Measurements from ENCODE around the gene ASTN2. TPM values are rescaled to one million over a fixed set of nuclear protein-coding genes. Genes with fewer than 3 reads are reported as not detected.

ASTN2 gene
- total and polyA plus RNA-seq, 2 donors (not counting 3 experiments of a cell fraction or from before 2014, with no cell fraction given): 1.0 to 1.9 TPM

- Histone ChIP-seq H3K9me3 (replicated peaks; ENCODE audit: control insufficient read depth, insufficient read depth, low read length) (no peaks in the 10 kb centered on the region), H3K27ac (ENCODE audit: insufficient read depth, low read depth, low read length) (no peak overlapping the region), H3K27me3 (ENCODE audit: control insufficient read depth in 2 of 2, insufficient read depth in 2 of 2, low read length in 2 of 2) (no peaks in the 10 kb centered on the region), H3K4me3 (replicated peaks in 1 of 3; ENCODE audit: insufficient read depth in 1 of 3, low read depth in 1 of 3, low read length in 3 of 3) (no peak overlapping the region), H3K79me2 (ENCODE audit: control insufficient read depth, insufficient read depth, low read length) (no peaks in the 10 kb centered on the region), H4K20me1 (replicated peaks; ENCODE audit: control insufficient read depth, extremely low read depth, insufficient read depth, low read length) (no peaks in the 10 kb centered on the region), H2AFZ (ENCODE audit: low read depth, low read length) (no peak overlapping the region), H3K9me1 (replicated peaks; ENCODE audit: control insufficient read depth, extremely low read depth, insufficient read depth, low read length) (no peaks in the 10 kb centered on the region), H3K4me1 (ENCODE audit: control insufficient read depth, extremely low read depth, insufficient read depth, low read length) (no peaks in the 10 kb centered on the region), H3K4me2 (ENCODE audit: insufficient read depth, low read length) (no peak overlapping the region), H3K36me3 (ENCODE audit: control insufficient read depth in 2 of 2, extremely low read depth in 1 of 2, insufficient read depth in 2 of 2, low read length in 2 of 2) (no peaks in the 10 kb centered on the region), H3K9ac (replicated peaks; ENCODE audit: extremely low read depth, insufficient read depth, low read length) (no peak overlapping the region)
- TF ChIP-seq, protein P1, sequence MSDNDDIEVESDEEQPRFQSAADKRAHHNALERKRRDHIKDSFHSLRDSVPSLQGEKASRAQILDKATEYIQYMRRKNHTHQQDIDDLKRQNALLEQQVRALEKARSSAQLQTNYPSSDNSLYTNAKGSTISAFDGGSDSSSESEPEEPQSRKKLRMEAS (IDR thresholded peaks at IDR 0.05; ENCODE audit: insufficient read depth, insufficient read length): no peak
- no peak for TF ChIP-seq POLR2A (IDR thresholded peaks at IDR 0.05; ENCODE audit: low read depth, low read length)
- no peak for TF ChIP-seq GATA2 (IDR thresholded peaks at IDR 0.05; ENCODE audit: insufficient read depth, insufficient read length, low read depth, low read length)
- dilution Hi-C loops (cut with MboI; ENCODE audit: extremely low pct_ligation_motif_present, low sequenced_read_pairs) (no loop called here), intact Hi-C loops (cut with micrococcal nuclease) (no loop called here)
- no TSS peak for BruUV-seq (replicated peaks)
- DNase-seq (ENCODE audit: low read depth, low spot score): no peak
- CTCF ChIA-PET: interaction anchor here (0.7 kb wide), 1 partner anchor 13 kb away, joined by 3 read pairs; no protein-coding TSS in a partner anchor
- FAIRE-seq: no peak
- POLR2A ChIA-PET: no interaction called here
These were observed 743.3 kb downstream of the ASTN2 start for GRCh38 chr9:116671605-116672004.

- Histone ChIP-seq H4K20me1 (replicated peaks; ENCODE audit: control insufficient read depth, extremely low read depth, insufficient read depth, low read length) (no peaks in the 10 kb centered on the region), H3K36me3 (ENCODE audit: control insufficient read depth in 2 of 2, extremely low read depth in 1 of 2, insufficient read depth in 2 of 2, low read length in 2 of 2) (no peaks in the 10 kb centered on the region), H3K4me1 (ENCODE audit: control insufficient read depth, extremely low read depth, insufficient read depth, low read length) (no peaks in the 10 kb centered on the region), H3K9me3 (replicated peaks; ENCODE audit: control insufficient read depth, insufficient read depth, low read length) (no peaks in the 10 kb centered on the region), H2AFZ (ENCODE audit: low read depth, low read length) (no peak overlapping the region), H3K9me1 (replicated peaks; ENCODE audit: control insufficient read depth, extremely low read depth, insufficient read depth, low read length) (no peaks in the 10 kb centered on the region), H3K9ac (replicated peaks; ENCODE audit: extremely low read depth, insufficient read depth, low read length) (no peak overlapping the region), H3K4me2 (ENCODE audit: insufficient read depth, low read length) (no peak overlapping the region), H3K79me2 (ENCODE audit: control insufficient read depth, insufficient read depth, low read length) (no peaks in the 10 kb centered on the region), H3K27me3 (ENCODE audit: control insufficient read depth in 2 of 2, insufficient read depth in 2 of 2, low read length in 2 of 2) (no peaks in the 10 kb centered on the region), H3K27ac (ENCODE audit: insufficient read depth, low read depth, low read length) (no peak overlapping the region), H3K4me3 (replicated peaks in 1 of 3; ENCODE audit: insufficient read depth in 1 of 3, low read depth in 1 of 3, low read length in 3 of 3) (no peak overlapping the region)
- no peak for TF ChIP-seq EZH2 (IDR thresholded peaks at IDR 0.05; ENCODE audit: borderline replicate concordance, low read depth, low read length, severe bottlenecking)
- no peak for TF ChIP-seq CTCF (IDR thresholded peaks at IDR 0.05; ENCODE audit: extremely low read depth in 1 of 2, insufficient read depth in 1 of 2, low read depth in 1 of 2, low read length in 2 of 2)
- TF ChIP-seq FOS (IDR thresholded peaks at IDR 0.05; ENCODE audit: borderline replicate concordance, insufficient read depth, low read length): no peak
- TF ChIP-seq GATA2 (IDR thresholded peaks at IDR 0.05; ENCODE audit: insufficient read depth, insufficient read length, low read depth, low read length): no peak
- no peak for TF ChIP-seq POLR2AphosphoS5 (IDR thresholded peaks at IDR 0.05; ENCODE audit: insufficient read depth, low read depth, low read length)
- no peak for TF ChIP-seq JUN (IDR thresholded peaks at IDR 0.05; ENCODE audit: borderline replicate concordance, insufficient read depth, insufficient read length, low read depth)
- no peak for TF ChIP-seq POLR2A (IDR thresholded peaks at IDR 0.05; ENCODE audit: low read depth, low read length)
- TF ChIP-seq, protein P1 (IDR thresholded peaks at IDR 0.05; ENCODE audit: insufficient read depth, insufficient read length): no peak
- TF ChIP-seq MYC (IDR thresholded peaks at IDR 0.05; ENCODE audit: low read depth, low read length): no peak
- CTCF ChIA-PET: no interaction called here
- no peak for DNase-seq (ENCODE audit: low read depth, low spot score)
- no TSS peak for BruUV-seq (replicated peaks)
- intact Hi-C loops (cut with micrococcal nuclease): no loop called here
- dilution Hi-C loops (cut with MboI; ENCODE audit: extremely low pct_ligation_motif_present, low sequenced_read_pairs): no loop called here
- no peak for FAIRE-seq
- POLR2A ChIA-PET: no interaction called here
These were observed 745.7 kb downstream of the ASTN2 start for GRCh38 chr9:116668970-116669695.

All from endothelial cell of umbilical vein (primary cell).